Omental fat pad (tissue), 4 donors: ENCODE results near the gene LAX1. TPM values are rescaled to one million over a fixed set of nuclear protein-coding genes. Genes with fewer than 3 reads are reported as not detected.
"Not testable (repeated sequence)": the region's sequence is repeated elsewhere in the genome, so short reads cannot be mapped to it uniquely, and the experiment has no call there.

ENCODE experiments used
- ATAC-seq: fragments of 150-250 bp; one replicate; pipeline ENCODE4 v1.9.1; 2016; ENCODE audit warnings: mild to moderate bottlenecking, moderate library complexity; ENCODE audit not compliant: low FRiP score
- DNase-seq: peaks from one replicate; pipeline ENCODE4 v3.0.0-alpha.2; 2019; ENCODE audit warnings: low spot score
- total RNA-seq, 4 donors: library from RNA; depleted of rRNA; stranded (reverse); fragments of >200 nt; gene quantifications; one replicate each; pipeline ENCODE4 v1.1.0, GENCODE V29; 2016
- TF ChIP-seq, protein P1 (sequence below), 3 donors: fragments of 450-650 bp; IDR thresholded peaks; one replicate each; pipeline ENCODE4 v1.5.1; 2016 to 2017; ENCODE audit warnings: antibody characterized with exemption in 3 of 3, mild to moderate bottlenecking in 3 of 3, moderate library complexity in 2 of 3

Gene LAX1
- total RNA-seq, 4 donors from 2014 or later = 0.19 to 2.4 (median 1.4) TPM

DNA sequence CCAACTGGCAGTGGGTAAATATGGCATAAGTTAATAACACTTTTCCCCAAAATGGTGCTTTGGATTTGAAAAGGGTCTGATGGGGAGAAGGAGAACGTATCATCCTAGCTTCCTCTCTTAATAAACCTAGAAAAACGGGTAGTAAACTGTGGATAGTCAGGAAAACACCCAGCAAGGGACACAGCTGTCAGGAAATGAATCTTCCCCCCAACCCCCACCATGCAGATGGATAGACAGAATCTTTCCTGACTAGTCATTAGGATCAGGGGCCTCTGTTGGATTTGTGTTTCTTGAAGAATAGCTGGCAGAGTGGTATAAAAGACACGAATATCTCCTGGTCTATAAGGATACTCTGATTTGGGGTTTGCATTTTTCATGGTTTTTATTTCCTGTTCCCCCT, 22.5 kb upstream of the LAX1 start:
- DNase-seq (no peak), ATAC-seq (no peak)
- TF ChIP-seq, protein P1, sequence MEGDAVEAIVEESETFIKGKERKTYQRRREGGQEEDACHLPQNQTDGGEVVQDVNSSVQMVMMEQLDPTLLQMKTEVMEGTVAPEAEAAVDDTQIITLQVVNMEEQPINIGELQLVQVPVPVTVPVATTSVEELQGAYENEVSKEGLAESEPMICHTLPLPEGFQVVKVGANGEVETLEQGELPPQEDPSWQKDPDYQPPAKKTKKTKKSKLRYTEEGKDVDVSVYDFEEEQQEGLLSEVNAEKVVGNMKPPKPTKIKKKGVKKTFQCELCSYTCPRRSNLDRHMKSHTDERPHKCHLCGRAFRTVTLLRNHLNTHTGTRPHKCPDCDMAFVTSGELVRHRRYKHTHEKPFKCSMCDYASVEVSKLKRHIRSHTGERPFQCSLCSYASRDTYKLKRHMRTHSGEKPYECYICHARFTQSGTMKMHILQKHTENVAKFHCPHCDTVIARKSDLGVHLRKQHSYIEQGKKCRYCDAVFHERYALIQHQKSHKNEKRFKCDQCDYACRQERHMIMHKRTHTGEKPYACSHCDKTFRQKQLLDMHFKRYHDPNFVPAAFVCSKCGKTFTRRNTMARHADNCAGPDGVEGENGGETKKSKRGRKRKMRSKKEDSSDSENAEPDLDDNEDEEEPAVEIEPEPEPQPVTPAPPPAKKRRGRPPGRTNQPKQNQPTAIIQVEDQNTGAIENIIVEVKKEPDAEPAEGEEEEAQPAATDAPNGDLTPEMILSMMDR (IDR thresholded peaks at IDR 0.05) = no peak

DNA sequence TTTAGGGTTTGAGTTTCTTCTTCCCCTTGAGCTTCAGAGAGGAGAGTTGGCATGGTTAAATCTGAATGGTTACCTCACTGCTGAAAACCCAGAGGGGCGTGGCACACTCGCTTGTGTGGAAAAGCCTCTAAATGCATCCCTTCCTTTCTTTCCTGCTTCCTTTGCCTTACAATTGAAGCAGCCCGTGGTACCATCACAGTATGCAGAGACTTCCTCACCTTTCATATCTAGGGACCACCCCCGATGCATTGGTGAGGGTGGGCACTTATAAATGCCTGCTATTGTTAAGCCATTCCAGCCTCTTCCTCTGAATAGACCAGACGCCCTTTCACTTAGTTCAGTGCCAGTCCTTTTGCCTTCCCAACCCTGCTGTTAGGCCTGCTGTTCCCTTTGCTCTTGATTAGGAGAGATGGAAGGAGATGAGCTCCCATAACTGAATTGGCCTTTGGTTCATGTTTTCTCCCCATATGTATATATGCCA, 21.9 kb upstream of the LAX1 start:
- DNase-seq = no peak
- ATAC-seq = no peak
- TF ChIP-seq, protein P1 (IDR thresholded peaks at IDR 0.05) = no peak

DNA sequence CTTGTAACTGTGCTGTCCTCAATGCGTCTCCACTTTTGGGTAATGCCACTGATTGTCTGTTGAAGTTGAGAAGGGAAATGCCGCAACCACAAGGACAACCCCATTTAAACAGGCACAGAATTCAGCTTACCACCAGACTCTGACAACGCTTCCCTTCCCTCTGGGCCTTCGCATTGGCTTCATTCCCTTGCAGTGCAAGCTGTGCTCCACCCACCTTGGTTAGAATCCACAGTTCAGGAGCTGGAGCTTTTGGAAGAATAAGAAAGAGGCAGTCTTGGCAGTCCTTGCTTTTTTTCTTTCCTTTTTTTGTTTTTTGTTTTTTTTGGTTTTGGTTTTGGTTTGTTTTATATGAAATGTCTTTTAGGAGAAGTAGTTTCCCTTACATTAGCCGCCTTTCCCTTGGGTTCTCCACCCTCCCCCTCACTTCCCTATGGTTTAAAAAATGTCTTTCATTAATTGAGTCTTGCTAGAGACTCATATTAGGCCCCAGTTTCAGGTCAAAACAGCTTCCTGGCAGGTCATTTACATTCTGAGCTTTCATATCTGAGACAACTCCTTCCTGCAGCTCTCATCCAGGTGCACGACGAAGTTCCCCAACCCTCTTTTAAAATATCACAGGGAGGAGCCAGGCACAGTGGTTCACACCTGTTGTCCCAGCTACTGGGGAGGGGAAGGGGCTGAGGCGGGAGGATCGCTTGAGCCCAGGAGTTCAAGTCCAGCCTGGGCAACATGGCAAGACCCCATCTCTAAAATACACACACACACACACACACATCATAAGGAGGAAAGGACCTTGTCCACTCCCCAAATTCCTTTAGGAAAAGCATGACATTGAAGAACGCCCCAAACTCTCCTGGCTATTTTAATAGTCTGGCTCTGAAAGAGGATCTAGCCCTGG, 20.7 kb upstream of the LAX1 start:
- TF ChIP-seq, protein P1 (IDR thresholded peaks at IDR 0.05) = no peak
- ATAC-seq = peak; percentile 62
- no peak for DNase-seq

DNA sequence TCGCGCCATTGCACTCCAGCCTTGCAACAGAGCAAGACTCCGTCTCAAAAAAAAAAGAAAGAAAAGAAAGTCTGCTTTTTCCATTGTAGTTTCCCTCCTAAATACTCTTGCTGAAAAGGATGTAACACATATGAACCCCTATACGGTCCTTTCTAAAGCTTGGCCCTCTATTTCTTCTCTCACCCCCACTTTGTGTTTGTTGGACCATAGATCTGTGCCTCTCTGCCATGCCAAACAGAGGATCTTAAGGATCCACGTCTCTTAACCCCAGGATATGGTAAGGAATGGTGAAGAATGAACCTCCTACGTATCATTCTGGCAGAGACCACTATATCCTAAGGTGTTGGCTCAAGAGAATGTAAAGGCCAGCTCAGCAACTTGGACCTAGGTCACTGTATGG, 18.7 kb upstream of the LAX1 start:
- no peak for DNase-seq
- no peak for ATAC-seq

DNA sequence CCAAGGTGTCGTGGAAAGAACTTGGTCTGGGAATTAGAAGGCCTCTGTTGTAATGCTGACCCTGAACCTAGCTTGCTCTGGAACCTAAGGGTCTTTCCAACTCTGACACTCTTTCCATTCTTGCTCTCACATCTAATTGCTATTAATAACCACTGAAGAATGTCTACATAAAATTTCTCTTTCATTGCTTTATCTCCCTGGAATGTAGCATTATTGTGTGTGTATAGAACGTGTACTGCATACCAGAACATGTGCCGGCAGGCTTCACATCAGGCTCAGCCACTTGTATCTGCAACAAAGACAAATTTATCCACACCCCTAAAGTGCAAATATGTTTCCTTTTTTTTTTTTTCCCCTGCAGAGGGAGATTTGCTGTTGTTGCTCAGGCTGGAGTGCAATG, 13.9 kb upstream of the LAX1 start:
- TF ChIP-seq, protein P1 (IDR thresholded peaks at IDR 0.05) = no peak
- ATAC-seq = no peak

More for the DNA sequence above, 18.7 kb upstream of the LAX1 start:
- TF ChIP-seq, protein P1 (IDR thresholded peaks at IDR 0.05) = no peak

DNA sequence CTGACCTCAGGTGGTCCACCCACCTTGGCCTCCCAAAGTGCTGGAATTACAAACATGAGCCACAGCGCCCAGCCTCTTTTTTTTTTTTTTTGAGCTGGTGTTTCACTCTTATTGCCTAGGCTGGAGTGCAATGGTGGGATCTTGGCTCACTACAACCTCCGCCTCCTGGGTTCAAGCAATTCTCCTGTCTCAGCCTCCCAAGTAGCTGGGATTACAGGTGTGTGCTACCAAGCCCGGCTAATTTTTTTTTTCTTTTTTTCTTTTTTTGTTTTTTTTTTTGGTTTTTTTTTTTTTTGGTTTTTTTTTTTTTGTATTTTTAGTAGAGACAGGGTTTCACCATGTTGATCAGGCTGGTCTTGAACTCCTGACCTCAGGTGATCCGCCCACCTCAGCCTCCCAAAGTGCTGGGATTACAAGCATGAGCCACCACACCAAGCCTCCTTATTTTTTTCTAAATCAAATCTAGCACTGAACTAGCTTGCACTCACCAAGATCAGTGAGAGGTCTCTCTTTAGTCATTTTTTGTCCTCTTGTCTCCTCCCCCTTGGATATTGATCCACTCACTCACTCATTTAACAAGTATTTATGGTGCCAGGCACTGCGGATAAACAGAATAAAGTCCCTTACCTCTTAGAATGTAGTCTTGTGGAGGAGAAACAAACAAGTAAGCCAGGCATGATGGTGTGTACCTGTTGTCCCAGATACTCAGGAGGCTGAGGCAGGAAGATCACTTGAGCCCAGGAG, 13.2 kb upstream of the LAX1 start:
- not testable (repeated sequence) for ATAC-seq, DNase-seq

More for the DNA sequence above, 13.9 kb upstream of the LAX1 start:
- DNase-seq = no peak

DNA sequence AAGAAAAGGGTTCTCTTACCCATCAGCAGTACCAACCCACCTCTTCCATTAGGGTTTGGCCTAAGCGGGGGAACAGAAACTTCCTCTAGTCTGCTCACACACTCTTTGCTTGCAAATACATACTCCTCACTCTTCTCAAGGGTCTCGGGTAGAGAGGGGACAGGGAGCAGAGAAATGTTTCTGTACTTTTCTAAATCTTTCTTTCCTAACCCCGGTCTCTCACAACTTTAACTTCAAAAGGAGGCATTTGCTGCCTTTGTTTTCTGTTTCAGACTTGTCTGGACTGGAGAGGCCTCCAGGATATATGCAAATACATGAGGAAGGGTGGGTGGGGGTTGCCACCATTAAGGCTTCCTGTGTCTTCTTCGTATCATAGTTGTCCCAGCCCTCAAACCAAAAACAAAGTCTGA, 10.5 kb upstream of the LAX1 start:
- ATAC-seq (no peak), DNase-seq (no peak)
- TF ChIP-seq, protein P1 (IDR thresholded peaks at IDR 0.05) = no peak
